HG02588 (cell line): ENCODE measurements around the gene SYNDIG1L.
"Not testable (repeated sequence)": the region's sequence is repeated elsewhere in the genome, so short reads cannot be mapped to it uniquely, and the experiment has no call there.

Experiments used
- ATAC-seq: cut with Tn5 transposase; IDR thresholded peaks from one replicate; pipeline ENCODE4 v1.9.1; 2021; ENCODE audit warnings: mild to moderate bottlenecking, moderate library complexity; ENCODE audit not compliant: unreplicated experiment

Gene SYNDIG1L

DNA sequence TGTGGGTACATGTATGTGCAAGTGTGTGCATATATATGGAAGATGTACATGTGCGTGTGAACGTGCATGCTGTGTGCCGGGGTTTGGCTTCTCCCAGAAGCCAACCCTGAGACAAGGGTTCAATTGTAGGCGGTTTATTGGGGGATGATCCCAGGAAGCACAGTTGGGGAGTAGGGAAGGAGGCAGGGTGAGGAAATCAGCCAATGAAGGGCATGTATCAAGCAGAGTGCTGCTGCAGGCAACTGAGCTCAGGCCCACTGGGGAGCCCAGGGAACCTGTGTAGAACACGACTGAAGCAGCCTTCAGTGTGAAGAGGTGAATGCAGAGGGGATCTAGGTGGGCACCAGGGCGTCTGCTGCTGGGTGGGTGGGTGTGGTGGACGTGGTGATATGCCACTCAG is 21.6 kb downstream of the SYNDIG1L start:
- no peak for ATAC-seq

DNA sequence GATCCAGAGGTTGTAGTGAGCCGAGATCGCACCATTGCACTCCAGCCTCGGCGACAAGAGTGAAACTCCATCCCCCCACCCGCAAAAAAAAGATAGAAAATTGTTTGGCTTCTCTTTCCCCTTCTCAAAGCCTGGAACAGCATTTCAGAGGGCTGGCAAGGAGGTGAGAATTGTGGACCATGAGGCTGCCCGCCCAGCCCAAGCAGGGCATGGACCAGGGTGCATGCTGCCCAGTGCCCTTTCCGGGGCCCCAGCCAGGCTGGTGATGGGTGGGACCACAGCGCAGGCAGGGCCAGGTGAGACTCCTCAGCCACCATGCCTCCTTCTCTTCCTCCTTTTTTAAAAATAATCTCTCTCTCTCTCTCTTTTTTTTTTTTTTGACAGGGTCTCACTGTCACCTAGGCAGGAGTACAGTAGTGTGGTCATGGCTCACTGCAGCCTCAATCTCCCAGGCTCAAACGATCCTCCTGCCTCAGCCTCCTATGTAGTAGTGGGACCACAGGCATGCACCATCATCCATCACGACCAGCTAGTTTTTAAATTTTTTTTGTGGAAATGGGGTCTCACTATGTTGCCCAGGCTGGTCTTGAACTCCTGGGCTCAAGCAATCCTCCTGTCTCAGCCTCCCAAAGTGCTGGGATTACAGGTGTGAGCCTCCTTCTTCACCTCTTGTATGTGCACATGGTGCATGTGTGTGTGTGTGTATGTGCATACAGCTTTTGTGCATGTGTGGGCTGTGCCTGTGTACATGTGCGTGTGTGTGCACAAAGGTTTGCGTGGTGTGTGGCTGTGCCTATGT is 22.2 kb downstream of the SYNDIG1L start:
- no peak for ATAC-seq

- ATAC-seq = no peak
Observed at GRCh38 chr14:74402401-74403251, 23.4 kb downstream of the SYNDIG1L start.

DNA sequence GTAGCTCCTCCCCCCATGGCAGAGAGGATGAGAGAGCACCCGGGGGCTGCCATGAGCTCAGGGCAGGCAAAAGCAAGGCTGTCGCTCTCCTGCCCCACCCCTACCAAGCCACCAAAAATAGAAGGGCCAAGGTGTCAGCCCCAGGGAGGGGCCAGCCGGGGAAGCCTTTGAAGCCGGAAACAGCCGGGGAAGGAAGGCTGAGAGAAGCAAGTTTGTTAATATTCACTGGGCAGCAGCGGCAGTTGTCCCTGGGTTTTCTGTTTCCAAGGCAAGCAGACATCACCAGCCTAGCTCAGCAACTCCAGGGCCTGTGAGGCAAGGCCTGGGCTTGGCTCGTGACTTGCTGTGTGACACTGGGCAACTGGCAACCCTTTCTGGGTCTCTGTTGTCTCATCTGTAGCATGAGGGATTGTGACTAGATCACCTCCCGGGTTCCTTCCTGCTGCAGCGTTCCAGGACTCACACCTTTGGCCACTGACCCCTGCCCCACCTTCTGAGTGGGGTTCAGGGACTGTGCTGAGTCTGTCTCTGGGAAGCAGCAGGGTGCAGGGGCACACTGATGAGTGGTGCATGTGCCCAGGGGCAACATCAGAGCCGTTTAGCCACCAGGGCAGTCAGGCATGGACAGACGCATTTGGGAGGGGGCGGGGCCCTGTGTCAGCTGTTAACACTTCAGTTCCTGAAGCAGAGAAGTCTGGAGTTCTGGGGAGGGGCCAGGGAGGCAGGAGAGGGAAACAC is 24.3 kb downstream of the SYNDIG1L start:
- peak; percentile 60 for ATAC-seq

DNA sequence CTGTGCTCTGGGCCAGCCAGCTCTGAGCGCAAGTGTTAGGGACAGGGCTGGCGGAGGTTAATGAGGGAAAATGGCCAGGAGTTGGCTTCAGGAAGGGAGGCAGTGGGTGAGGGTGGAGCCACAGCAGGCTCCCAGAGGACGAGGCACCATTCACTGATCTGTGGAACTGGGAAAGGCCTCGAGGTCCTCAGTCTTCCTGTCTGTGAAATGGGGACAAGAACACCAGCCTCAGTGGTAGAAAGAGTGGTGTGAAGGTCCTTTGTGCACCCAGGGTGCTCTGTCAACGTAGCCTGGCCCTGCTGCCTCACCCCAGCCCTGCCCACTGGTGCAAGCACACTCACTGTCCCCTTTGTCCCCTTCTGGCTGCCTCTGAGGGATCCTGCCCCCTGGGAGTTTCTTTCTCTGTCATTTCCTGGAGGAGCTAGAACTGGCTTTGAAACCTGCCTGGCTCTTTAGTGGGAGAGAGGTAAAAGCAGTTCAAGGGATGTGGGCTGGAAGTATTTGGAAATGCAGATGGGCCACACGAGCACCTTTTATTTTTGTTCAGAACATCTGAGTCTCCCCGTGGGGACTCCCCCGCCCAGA is 25.0 kb downstream of the SYNDIG1L start:
- peak; percentile 6 for ATAC-seq

DNA sequence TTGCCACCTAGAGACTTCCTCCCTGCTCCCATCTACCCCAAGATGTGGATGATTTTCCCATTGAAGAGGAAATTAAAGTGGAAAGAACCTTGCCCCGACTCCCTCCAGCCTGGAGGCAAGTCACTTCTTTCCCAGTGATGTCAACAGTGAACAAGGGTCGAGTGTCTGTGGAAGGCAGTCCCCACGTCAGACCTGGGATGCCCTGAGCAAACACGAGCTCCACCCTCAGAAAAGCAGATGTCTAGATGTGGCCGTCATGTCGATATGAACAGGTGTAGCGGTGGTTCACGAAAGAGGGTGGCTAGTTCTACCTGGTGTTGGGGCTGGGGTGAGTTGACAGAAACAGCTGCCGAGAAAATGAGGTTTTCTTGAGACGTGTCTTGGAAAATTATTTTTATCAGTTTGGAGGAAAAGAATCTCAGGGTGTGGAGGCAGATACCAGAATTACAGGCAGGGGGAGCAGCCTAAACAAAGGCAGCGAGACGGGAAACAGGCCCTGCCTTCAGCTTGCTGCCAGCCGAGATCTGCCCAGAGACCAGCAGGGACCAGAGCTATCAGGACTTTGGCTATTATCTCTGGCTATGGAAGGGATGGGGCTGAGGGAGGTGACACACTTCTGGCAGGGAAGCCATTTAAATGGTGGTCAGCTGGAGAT is 25.9 kb downstream of the SYNDIG1L start:
- no peak for ATAC-seq

GRCh38 chr14:74395094-74395493 is 30.9 kb downstream of the SYNDIG1L start:
- no peak for ATAC-seq

- ATAC-seq = no peak
Observed at GRCh38 chr14:74394549-74394948, 31.5 kb downstream of the SYNDIG1L start.

- no peak for ATAC-seq
Observed at GRCh38 chr14:74392616-74393570, 33.1 kb downstream of the SYNDIG1L start.

DNA sequence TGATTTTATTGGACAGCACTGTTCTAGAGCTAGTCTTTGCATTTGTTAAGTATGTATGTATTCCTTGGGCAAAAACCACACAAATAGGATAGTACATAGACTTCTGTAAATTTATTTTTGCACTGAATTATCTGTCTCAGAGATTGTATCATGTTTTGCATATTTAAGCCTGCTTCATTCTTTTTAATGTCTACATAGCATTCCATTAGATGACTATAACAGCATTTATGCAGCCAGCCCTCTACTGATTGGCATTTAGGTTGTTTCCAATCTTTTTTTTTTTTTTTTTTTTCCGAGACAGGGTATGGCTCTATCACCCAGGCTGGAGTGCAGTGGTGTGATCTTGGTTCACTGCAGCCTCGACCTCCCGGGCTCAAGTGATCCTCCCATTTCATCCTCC is 34.5 kb downstream of the SYNDIG1L start:
- no peak for ATAC-seq

GRCh38 chr14:74390505-74390904 is 35.5 kb downstream of the SYNDIG1L start:
- ATAC-seq = not testable (repeated sequence)

- no peak for ATAC-seq
Observed at GRCh38 chr14:74389980-74390379, 36.0 kb downstream of the SYNDIG1L start.

DNA sequence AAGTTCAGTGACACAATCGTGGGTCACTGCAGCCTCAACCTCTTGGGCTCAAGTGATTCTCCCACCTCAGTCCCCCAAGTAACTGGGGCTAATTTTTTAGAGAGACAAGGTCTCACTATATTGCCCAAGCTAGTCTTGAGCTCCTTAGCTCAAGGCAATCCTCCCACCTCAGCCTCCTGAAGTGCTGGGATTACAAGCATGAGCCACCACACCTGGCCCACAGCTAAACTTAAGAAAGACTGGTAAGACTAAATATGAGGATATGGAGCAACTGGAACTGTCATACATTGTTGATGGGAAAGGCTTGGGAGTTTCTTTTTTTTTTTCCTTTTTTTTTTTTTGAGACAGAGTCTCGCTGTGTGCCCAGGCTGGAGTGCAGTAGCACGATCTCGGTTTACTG is 43.8 kb downstream of the SYNDIG1L start:
- no peak for ATAC-seq

DNA sequence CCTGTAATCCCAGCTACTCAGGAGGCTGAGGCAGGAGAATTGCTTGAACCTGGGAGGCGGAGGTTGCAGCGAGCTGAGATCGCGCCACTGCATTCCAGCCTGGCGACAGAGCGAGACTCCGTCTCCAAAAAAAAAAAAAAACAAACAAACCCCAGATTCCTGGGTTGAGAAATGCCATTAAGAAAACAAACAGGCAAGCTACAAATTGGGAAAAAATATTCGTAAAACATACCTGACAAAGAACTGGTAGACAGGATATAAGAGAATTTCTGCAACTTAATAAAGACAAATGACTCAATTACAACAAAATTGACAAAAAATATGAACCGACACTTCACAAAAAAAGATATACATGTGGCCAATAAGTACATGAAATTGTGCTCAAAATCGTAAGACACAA is 44.4 kb downstream of the SYNDIG1L start:
- ATAC-seq = not testable (repeated sequence)

DNA sequence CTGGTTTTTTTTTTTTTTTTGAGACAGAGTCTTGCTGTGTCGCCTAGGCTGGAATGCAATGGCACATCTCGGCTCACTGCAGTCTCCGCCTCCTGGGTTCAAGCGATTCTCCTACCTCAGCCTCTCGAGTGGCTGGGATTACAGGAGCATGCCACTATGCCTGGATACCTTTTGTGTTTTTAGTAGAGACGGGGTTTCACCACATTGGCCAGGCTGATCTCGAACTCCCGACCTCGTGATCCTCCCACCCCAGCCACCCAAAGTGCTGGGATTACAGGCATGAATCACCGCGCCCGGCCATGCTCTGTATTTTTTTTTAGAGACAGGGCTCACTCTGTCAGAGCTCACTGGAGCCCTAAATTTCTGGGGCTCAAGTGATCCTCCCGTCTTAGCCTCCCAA is 45.2 kb downstream of the SYNDIG1L start:
- no peak for ATAC-seq

DNA sequence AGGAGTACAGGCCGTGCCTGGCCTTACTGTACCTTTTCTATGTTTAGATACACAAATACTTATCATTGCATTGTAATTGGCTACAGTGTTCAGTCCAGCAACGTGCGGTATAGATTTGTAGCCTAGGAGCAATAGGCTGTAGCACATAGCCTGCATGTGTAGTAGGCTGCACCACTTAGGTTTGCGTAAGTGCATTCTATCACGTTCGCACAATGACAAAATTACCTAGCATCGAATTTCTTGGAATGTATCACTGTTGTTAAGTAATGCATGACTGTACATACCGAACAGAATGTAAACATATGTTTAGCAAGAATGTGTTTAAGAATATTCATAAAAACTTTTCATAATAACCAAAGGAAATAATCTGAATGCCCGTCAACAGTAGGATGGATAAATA is 45.8 kb downstream of the SYNDIG1L start:
- no peak for ATAC-seq

DNA sequence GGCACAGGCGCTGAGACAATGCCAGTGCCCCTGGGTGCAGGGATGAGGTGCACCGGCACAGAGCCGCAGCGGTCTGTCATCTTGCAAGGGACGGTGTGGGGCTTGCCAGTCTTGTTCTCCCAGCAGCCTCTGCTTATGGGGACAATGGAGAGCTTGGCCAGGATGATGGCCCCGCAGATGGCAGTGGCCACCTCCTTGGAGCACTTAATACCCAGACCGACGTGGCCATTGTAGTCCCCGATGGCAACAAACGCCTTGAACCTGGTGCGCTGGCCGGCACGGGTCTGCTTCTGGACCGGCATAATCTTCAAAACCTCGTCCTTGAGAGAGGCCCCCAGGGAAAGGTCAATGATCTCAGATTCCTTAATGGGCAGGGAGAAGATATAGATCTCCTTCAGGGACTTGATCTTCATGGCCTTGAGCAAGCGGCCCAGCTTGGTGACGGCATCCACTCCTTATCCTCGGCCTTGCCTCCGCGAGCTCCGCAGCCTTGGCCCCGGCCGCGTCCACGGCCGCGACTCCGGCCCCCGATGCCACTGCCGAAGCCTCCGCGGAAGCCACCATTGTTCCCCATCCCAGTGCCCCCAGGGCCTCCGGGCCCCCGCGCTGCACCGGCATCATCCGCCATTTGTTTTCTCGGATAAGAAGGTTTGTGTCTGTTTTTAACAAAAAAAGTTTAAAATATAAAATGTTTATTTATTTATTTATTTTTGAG is 47.9 kb downstream of the SYNDIG1L start:
- no peak for ATAC-seq

DNA sequence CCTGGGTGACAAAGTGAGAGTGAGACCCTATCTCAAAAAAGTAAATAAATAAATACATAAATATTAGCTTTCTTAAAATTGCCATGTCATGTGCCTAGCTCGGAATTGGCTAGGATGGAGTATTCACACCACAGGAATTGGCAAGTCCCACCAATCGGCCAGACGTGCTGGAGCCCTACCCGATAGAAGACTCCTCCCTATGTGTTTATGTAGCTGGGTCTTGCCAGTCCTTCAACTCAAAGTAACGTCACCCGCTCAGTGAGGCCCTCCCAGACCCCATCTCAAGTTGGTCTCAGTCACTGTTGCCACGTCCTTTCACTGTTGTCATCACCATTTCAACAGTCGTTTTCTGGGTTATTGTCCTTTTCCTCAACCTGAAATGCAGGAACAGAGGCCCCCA is 57.6 kb downstream of the SYNDIG1L start:
- ATAC-seq = no peak

- no peak for ATAC-seq
Observed at GRCh38 chr14:74368026-74368425, 58.0 kb downstream of the SYNDIG1L start.
